ENCODE data around the gene ADH4.

DNA sequence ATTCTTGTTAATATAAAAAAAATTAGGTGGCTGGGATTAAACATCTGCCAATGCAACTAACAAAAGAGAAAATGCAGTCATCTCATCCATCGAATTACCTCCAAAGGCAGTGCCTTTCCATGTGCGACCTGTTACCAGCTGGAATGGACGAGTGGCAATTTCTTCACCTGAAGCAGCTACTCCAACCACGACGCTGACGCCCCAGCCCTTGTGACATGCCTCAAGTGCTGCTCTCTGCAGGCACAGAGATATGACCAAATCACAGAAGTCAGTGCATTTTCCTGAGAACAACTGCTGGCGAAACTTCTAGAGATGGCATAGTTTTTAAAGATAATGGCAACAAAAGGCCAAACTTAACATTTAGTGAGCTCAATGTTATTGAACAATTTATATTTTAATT is 69.3 kb downstream of the ADH4 start:
- TF ChIP-seq ZBTB21 (CRISPR knock-in tag; IDR thresholded peaks at IDR 0.05; ENCODE audit: borderline replicate concordance) (no peak), ATF3 (CRISPR knock-in tag; conservative IDR thresholded peaks at IDR 0.05) (no peak)
- TF ChIP-seq, protein P1, sequence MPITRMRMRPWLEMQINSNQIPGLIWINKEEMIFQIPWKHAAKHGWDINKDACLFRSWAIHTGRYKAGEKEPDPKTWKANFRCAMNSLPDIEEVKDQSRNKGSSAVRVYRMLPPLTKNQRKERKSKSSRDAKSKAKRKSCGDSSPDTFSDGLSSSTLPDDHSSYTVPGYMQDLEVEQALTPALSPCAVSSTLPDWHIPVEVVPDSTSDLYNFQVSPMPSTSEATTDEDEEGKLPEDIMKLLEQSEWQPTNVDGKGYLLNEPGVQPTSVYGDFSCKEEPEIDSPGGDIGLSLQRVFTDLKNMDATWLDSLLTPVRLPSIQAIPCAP (CRISPR knock-in tag; IDR thresholded peaks at IDR 0.05): no peak
- TF ChIP-seq, protein P2, sequence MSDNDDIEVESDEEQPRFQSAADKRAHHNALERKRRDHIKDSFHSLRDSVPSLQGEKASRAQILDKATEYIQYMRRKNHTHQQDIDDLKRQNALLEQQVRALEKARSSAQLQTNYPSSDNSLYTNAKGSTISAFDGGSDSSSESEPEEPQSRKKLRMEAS (CRISPR knock-in tag; IDR thresholded peaks at IDR 0.05): no peak
- TF ChIP-seq, protein P3, sequence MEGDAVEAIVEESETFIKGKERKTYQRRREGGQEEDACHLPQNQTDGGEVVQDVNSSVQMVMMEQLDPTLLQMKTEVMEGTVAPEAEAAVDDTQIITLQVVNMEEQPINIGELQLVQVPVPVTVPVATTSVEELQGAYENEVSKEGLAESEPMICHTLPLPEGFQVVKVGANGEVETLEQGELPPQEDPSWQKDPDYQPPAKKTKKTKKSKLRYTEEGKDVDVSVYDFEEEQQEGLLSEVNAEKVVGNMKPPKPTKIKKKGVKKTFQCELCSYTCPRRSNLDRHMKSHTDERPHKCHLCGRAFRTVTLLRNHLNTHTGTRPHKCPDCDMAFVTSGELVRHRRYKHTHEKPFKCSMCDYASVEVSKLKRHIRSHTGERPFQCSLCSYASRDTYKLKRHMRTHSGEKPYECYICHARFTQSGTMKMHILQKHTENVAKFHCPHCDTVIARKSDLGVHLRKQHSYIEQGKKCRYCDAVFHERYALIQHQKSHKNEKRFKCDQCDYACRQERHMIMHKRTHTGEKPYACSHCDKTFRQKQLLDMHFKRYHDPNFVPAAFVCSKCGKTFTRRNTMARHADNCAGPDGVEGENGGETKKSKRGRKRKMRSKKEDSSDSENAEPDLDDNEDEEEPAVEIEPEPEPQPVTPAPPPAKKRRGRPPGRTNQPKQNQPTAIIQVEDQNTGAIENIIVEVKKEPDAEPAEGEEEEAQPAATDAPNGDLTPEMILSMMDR (IDR thresholded peaks at IDR 0.05): no peak
